SK-N-SH (cell line): ENCODE measurements around the gene BTRC.

Experiments
- CTCF ChIP-seq: fragments of 200-600 bp; sonication (generic); IDR thresholded peaks from 2 replicates; pipeline ENCODE4 v1.6.1; 2017; ENCODE audit warnings: antibody characterized with exemption, mild to moderate bottlenecking, moderate library complexity
- POLR2AphosphoS5 ChIP-seq: IDR thresholded peaks from 2 replicates; pipeline ENCODE4 v1.6.1; 2012; ENCODE audit warnings: low read depth, low read length
- TEAD4 ChIP-seq: IDR thresholded peaks from 2 replicates; pipeline ENCODE4 v1.4.0; 2012; ENCODE audit warnings: mild to moderate bottlenecking, borderline replicate concordance; ENCODE audit not compliant: insufficient read depth

- no peak for TF ChIP-seq CTCF
- TF ChIP-seq POLR2AphosphoS5: no peak
- no peak for TF ChIP-seq TEAD4
These were observed 205.0 kb downstream of the BTRC start for GRCh38 chr10:101558671-101559595.
